GM12892 (cell line): ENCODE measurements around the gene IMMP2L.

Experiments used
- POLR2A ChIP-seq: IDR thresholded peaks from 2 replicates; pipeline ENCODE4 v1.6.1; 2011; ENCODE audit warnings: low read depth, low read length, control low read depth
- POLR2AphosphoS5 ChIP-seq: IDR thresholded peaks from 2 replicates; pipeline ENCODE4 v1.6.1; 2011; ENCODE audit warnings: low read depth, low read length, control low read depth
- TAF1 ChIP-seq: IDR thresholded peaks from 2 replicates; pipeline ENCODE4 v1.6.1; 2011; ENCODE audit warnings: low read depth, mild to moderate bottlenecking, control low read depth, low read length, borderline replicate concordance

- no peak for TF ChIP-seq POLR2AphosphoS5
- no peak for TF ChIP-seq POLR2A
- no peak for TF ChIP-seq TAF1
Observed at GRCh38 chr7:111239437-111239836, 322.9 kb downstream of the IMMP2L start.
